ENCODE measurements around the gene KCNH8.
"Not testable (repeated sequence)": the region's sequence is repeated elsewhere in the genome, so short reads cannot be mapped to it uniquely, and the experiment has no call there.

The KCNH8 gene

GRCh38 chr3:19147905-19148767 is at the start of gene KCNH8:
TSS of gene KCNH8 (plus strand) at chr3:19148510. CDS start at chr3:19148720, 210 bp downstream.
- DNase-seq (ENCODE audit: low read depth in 2 of 2) = no peak

- not testable (repeated sequence) for DNase-seq (ENCODE audit: low read depth in 2 of 2)
These were observed 45.5 kb upstream of the KCNH8 start for GRCh38 chr3:19102654-19103290.

GRCh38 chr3:19103510-19103909 is 44.8 kb upstream of the KCNH8 start:
- no peak for DNase-seq (ENCODE audit: low read depth in 2 of 2)

GRCh38 chr3:19104459-19104858 is 43.9 kb upstream of the KCNH8 start:
- DNase-seq (ENCODE audit: low read depth in 2 of 2) = no peak

GRCh38 chr3:19105826-19106225 is 42.5 kb upstream of the KCNH8 start:
- DNase-seq (ENCODE audit: low read depth in 2 of 2) = no peak

- DNase-seq (ENCODE audit: low read depth in 2 of 2) = no peak
These were observed 42.0 kb upstream of the KCNH8 start for GRCh38 chr3:19106307-19106706.

- no peak for DNase-seq (ENCODE audit: low read depth in 2 of 2)
These were observed 40.6 kb upstream of the KCNH8 start for GRCh38 chr3:19107719-19108118.

GRCh38 chr3:19110335-19110895 is 37.9 kb upstream of the KCNH8 start:
- no peak for DNase-seq (ENCODE audit: low read depth in 2 of 2)

- no peak for DNase-seq (ENCODE audit: low read depth in 2 of 2)
These were observed 33.8 kb upstream of the KCNH8 start for GRCh38 chr3:19114461-19114860.

GRCh38 chr3:19116239-19116638 is 32.1 kb upstream of the KCNH8 start:
- DNase-seq (ENCODE audit: low read depth in 2 of 2) = no peak

GRCh38 chr3:19124752-19125151 is 23.6 kb upstream of the KCNH8 start:
- DNase-seq (ENCODE audit: low read depth in 2 of 2) = no peak

- no peak for DNase-seq (ENCODE audit: low read depth in 2 of 2)
These were observed 8.4 kb upstream of the KCNH8 start for GRCh38 chr3:19139863-19140262.

GRCh38 chr3:19146685-19147650 is 1.3 kb upstream of the KCNH8 start:
- peak in 1 of 2 donors; percentile 47 for DNase-seq (ENCODE audit: low read depth in 2 of 2)

GRCh38 chr3:19148768-19149091 is 420 bp downstream of the KCNH8 start:
- DNase-seq (ENCODE audit: low read depth in 2 of 2) = no peak

GRCh38 chr3:19149368-19149767 is 1.1 kb downstream of the KCNH8 start:
- DNase-seq (ENCODE audit: low read depth in 2 of 2) = no peak

GRCh38 chr3:19151171-19151570 is 2.9 kb downstream of the KCNH8 start:
- DNase-seq (ENCODE audit: low read depth in 2 of 2) = no peak

GRCh38 chr3:19154693-19155250 is 6.5 kb downstream of the KCNH8 start:
- no peak for DNase-seq (ENCODE audit: low read depth in 2 of 2)

GRCh38 chr3:19155375-19155774 is 7.1 kb downstream of the KCNH8 start:
- DNase-seq (ENCODE audit: low read depth in 2 of 2) = no peak

GRCh38 chr3:19159966-19160635 is 11.8 kb downstream of the KCNH8 start:
- DNase-seq (ENCODE audit: low read depth in 2 of 2) = no peak

- DNase-seq (ENCODE audit: low read depth in 2 of 2) = no peak
These were observed 17.3 kb downstream of the KCNH8 start for GRCh38 chr3:19165654-19166053.

- DNase-seq (ENCODE audit: low read depth in 2 of 2) = no peak
These were observed 23.5 kb downstream of the KCNH8 start for GRCh38 chr3:19171794-19172193.
